Measurements from ENCODE around the gene ADSS1. TPM values are rescaled to one million over a fixed set of nuclear protein-coding genes. Genes with fewer than 3 reads are reported as not detected.
A peak's percentile ranks its signal among the peaks of the same experiment; 100 is the strongest.

Gene ADSS1
- total RNA-seq, 1 donor from 2014 or later: 3.7 TPM

GRCh38 chr14:104680806-104681688, 43.0 kb upstream of the ADSS1 start:
- peaks cover 60% of the 10 kb centered on the region for H3K4me1 Mint-ChIP-seq (ENCODE audit: unreplicated experiment)
- no peaks in the 10 kb centered on the region for H3K9me3 Mint-ChIP-seq (ENCODE audit: unreplicated experiment)
- no peaks in the 10 kb centered on the region for H3K27me3 Mint-ChIP-seq (ENCODE audit: unreplicated experiment)
- no peaks in the 10 kb centered on the region for H3K36me3 Mint-ChIP-seq (ENCODE audit: unreplicated experiment)
- DNase-seq (ENCODE audit: extremely low spot score, unreplicated experiment): no peak
- peak; percentile 48 for TF ChIP-seq CTCF (IDR thresholded peaks at IDR 0.05)
- peak overlapping the region; percentile 46 for H3K4me3 Mint-ChIP-seq (ENCODE audit: unreplicated experiment)
- H3K27ac Mint-ChIP-seq (ENCODE audit: unreplicated experiment): peak overlapping the region; percentile 98

GRCh38 chr14:104681689-104682074, 42.3 kb upstream of the ADSS1 start:
- H3K9me3 Mint-ChIP-seq (ENCODE audit: unreplicated experiment): no peaks in the 10 kb centered on the region
- H3K27me3 Mint-ChIP-seq (ENCODE audit: unreplicated experiment): no peaks in the 10 kb centered on the region
- peaks cover 60% of the 10 kb centered on the region for H3K4me1 Mint-ChIP-seq (ENCODE audit: unreplicated experiment)
- TF ChIP-seq CTCF (IDR thresholded peaks at IDR 0.05): no peak
- no peaks in the 10 kb centered on the region for H3K36me3 Mint-ChIP-seq (ENCODE audit: unreplicated experiment)
- peak overlapping the region; percentile 51 for H3K4me3 Mint-ChIP-seq (ENCODE audit: unreplicated experiment)
- H3K27ac Mint-ChIP-seq (ENCODE audit: unreplicated experiment): peak overlapping the region; percentile 98
- DNase-seq (ENCODE audit: extremely low spot score, unreplicated experiment): no peak

- H3K4me3 Mint-ChIP-seq (ENCODE audit: unreplicated experiment): peak overlapping the region; percentile 51
- peak overlapping the region; percentile 98 for H3K27ac Mint-ChIP-seq (ENCODE audit: unreplicated experiment)
- no peak for DNase-seq (ENCODE audit: extremely low spot score, unreplicated experiment)
- H3K36me3 Mint-ChIP-seq (ENCODE audit: unreplicated experiment): no peaks in the 10 kb centered on the region
- H3K4me1 Mint-ChIP-seq (ENCODE audit: unreplicated experiment): peaks cover 58% of the 10 kb centered on the region
- no peaks in the 10 kb centered on the region for H3K27me3 Mint-ChIP-seq (ENCODE audit: unreplicated experiment)
- H3K9me3 Mint-ChIP-seq (ENCODE audit: unreplicated experiment): no peaks in the 10 kb centered on the region
- no peak for TF ChIP-seq CTCF (IDR thresholded peaks at IDR 0.05)
These were observed 41.9 kb upstream of the ADSS1 start for GRCh38 chr14:104682107-104682593.

- DNase-seq (ENCODE audit: extremely low spot score, unreplicated experiment): no peak
- H3K27ac Mint-ChIP-seq (ENCODE audit: unreplicated experiment): peak overlapping the region; percentile 20
- H3K4me3 Mint-ChIP-seq (ENCODE audit: unreplicated experiment): no peak overlapping the region
- no peaks in the 10 kb centered on the region for H3K27me3 Mint-ChIP-seq (ENCODE audit: unreplicated experiment)
- no peaks in the 10 kb centered on the region for H3K9me3 Mint-ChIP-seq (ENCODE audit: unreplicated experiment)
- no peak for TF ChIP-seq CTCF (IDR thresholded peaks at IDR 0.05)
- peaks cover 61% of the 10 kb centered on the region for H3K4me1 Mint-ChIP-seq (ENCODE audit: unreplicated experiment)
- H3K36me3 Mint-ChIP-seq (ENCODE audit: unreplicated experiment): no peaks in the 10 kb centered on the region
These were observed 40.2 kb upstream of the ADSS1 start for GRCh38 chr14:104683653-104684448.

GRCh38 chr14:104684449-104684821, 39.6 kb upstream of the ADSS1 start:
- Mint-ChIP-seq H3K4me1 (ENCODE audit: unreplicated experiment) (peaks cover 61% of the 10 kb centered on the region), H3K36me3 (ENCODE audit: unreplicated experiment) (no peaks in the 10 kb centered on the region), H3K27me3 (ENCODE audit: unreplicated experiment) (no peaks in the 10 kb centered on the region), H3K9me3 (ENCODE audit: unreplicated experiment) (no peaks in the 10 kb centered on the region), H3K27ac (ENCODE audit: unreplicated experiment) (no peak overlapping the region), H3K4me3 (ENCODE audit: unreplicated experiment) (no peak overlapping the region)
- DNase-seq (ENCODE audit: extremely low spot score, unreplicated experiment): no peak
- TF ChIP-seq CTCF (IDR thresholded peaks at IDR 0.05): no peak

Measured in osteocyte (in vitro differentiated cells).